Left lung (tissue), 10 donors: ENCODE measurements around the gene SLC35E2B. TPM values are rescaled to one million over a fixed set of nuclear protein-coding genes. Genes with fewer than 3 reads are reported as not detected.
"Not testable (repeated sequence)": the region's sequence is repeated elsewhere in the genome, so short reads cannot be mapped to it uniquely, and the experiment has no call there.

Experiments used
- ATAC-seq: fragments of 200-7000 bp; cut with Tn5 transposase; one replicate; pipeline ENCODE4 v1.9.1; 2020; ENCODE audit warnings: moderate library complexity
- DNase-seq, 4 donors: peaks; one replicate each; pipeline ENCODE4 v3.0.0-alpha.2; 2013 to 2020
- H3K27ac ChIP-seq, 2 donors: fragments of 200-600 bp; sonication (generic) in 1 of 2; one replicate each; pipeline versions ENCODE4 v1.5.0 to v1.8.0; 2020 to 2021
- H3K27me3 ChIP-seq, 2 donors: fragments of 200-600 bp; sonication (generic) in 1 of 2; one replicate each; pipeline versions ENCODE4 v1.5.0 to v1.8.0; 2020 to 2021
- H3K36me3 ChIP-seq, 2 donors: fragments of 200-600 bp; sonication (generic) in 1 of 2; one replicate each; pipeline versions ENCODE4 v1.5.0 to v1.8.0; 2020 to 2021
- H3K4me1 ChIP-seq, 2 donors: fragments of 200-600 bp; one replicate each; pipeline ENCODE4 v1.8.0; 2021
- H3K4me3 ChIP-seq, 2 donors: fragments of 200-600 bp; sonication (generic) in 1 of 2; one replicate each; pipeline versions ENCODE4 v1.5.0 to v1.8.0; 2020 to 2021; ENCODE audit warnings: mild to moderate bottlenecking in 1 of 2
- H3K9me3 ChIP-seq, 2 donors: fragments of 200-600 bp; sonication (generic) in 1 of 2; one replicate each; pipeline versions ENCODE4 v1.5.0 to v1.8.0; 2020 to 2021
- intact Hi-C, 2 donors: fragments of 100-400 bp; cut with DNase I; formaldehyde crosslinking; loops; one replicate each; pipeline versions ENCODE4 v1.11.2 to v1.14.2; 2022
- polyA plus RNA-seq, 6 donors: library from polyadenylated mRNA; unstranded; fragments of 120-200 nt; gene quantifications; one replicate each; pipeline ENCODE4 v1.2.1, GENCODE V29; 2013; ENCODE audit not compliant: insufficient read length in 6 of 6
- total RNA-seq, 2 donors: library from RNA; stranded (reverse); fragmentation: NEBNext Ultra II Directional; extraction: Animal tissue kit (Norgen Biotek cat#: 25700); gene quantifications; one replicate each; pipeline ENCODE4 v1.2.1, GENCODE V29; 2021
- TF ChIP-seq, protein P1 (sequence below), 2 donors: fragments of 200-600 bp; sonication (generic) in 1 of 2; IDR thresholded peaks; one replicate each; pipeline versions ENCODE4 v1.5.0 to v1.8.0; 2021; ENCODE audit warnings: antibody characterized with exemption in 2 of 2
- donor health status: DM: no; HTN: yes; CAD: no.
- donor health status: DM: no; HTN: no; CAD: no.

The SLC35E2B gene
- total and polyA plus RNA-seq, 8 donors: 45.7 to 109 (median 88.0) TPM

DNA sequence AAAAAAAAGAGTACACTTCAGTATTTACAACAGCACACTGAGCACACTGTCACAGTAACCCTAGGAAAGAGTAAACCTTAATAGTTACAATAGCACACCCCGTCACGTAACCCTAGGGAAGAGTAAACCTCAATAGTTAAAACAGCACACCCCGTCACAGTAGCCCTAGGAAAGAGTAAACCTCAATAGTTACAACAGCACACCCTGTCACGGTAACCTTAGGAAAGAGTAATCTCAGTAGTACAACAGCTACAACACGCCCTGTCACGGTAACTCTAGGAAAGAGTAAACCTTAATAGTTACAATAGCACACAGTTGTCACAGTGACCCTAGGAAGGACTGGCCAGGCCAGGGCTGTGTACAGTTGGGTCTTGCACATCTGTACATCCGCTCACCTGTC lies 28.6 kb upstream of the SLC35E2B start:
- DNase-seq (no peak), ATAC-seq (no peak)
- TF ChIP-seq, protein P1, sequence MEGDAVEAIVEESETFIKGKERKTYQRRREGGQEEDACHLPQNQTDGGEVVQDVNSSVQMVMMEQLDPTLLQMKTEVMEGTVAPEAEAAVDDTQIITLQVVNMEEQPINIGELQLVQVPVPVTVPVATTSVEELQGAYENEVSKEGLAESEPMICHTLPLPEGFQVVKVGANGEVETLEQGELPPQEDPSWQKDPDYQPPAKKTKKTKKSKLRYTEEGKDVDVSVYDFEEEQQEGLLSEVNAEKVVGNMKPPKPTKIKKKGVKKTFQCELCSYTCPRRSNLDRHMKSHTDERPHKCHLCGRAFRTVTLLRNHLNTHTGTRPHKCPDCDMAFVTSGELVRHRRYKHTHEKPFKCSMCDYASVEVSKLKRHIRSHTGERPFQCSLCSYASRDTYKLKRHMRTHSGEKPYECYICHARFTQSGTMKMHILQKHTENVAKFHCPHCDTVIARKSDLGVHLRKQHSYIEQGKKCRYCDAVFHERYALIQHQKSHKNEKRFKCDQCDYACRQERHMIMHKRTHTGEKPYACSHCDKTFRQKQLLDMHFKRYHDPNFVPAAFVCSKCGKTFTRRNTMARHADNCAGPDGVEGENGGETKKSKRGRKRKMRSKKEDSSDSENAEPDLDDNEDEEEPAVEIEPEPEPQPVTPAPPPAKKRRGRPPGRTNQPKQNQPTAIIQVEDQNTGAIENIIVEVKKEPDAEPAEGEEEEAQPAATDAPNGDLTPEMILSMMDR (IDR thresholded peaks at IDR 0.05): no peak

GRCh38 chr1:1715109-1715883 lies 22.7 kb upstream of the SLC35E2B start:
- peaks cover 0 to 42% of the 10 kb centered on the region in 2 donors for H3K36me3 ChIP-seq
- H3K9me3 ChIP-seq, H3K4me3 ChIP-seq, H3K4me1 ChIP-seq, H3K27ac ChIP-seq, intact Hi-C loops, ATAC-seq, DNase-seq, H3K27me3 ChIP-seq: not testable (repeated sequence)

More for the DNA sequence above, 28.6 kb upstream of the SLC35E2B start:
- no peak overlapping the region for H3K27ac ChIP-seq
- H3K4me3 ChIP-seq: no peak overlapping the region
- H3K27me3 ChIP-seq: no peaks in the 10 kb centered on the region
- no peaks in the 10 kb centered on the region for H3K9me3 ChIP-seq
- no peaks in the 10 kb centered on the region for H3K4me1 ChIP-seq
- peaks cover 0 to 44% of the 10 kb centered on the region in 2 donors for H3K36me3 ChIP-seq
- intact Hi-C loops: no loop called here

GRCh38 chr1:1707897-1708296 lies 15.3 kb upstream of the SLC35E2B start:
- H3K4me1 ChIP-seq, H3K9me3 ChIP-seq, ATAC-seq, intact Hi-C loops, DNase-seq, H3K4me3 ChIP-seq, H3K27ac ChIP-seq, H3K27me3 ChIP-seq: not testable (repeated sequence)
- H3K36me3 ChIP-seq: peaks cover 0 to 34% of the 10 kb centered on the region in 2 donors

- H3K4me3 ChIP-seq, H3K27ac ChIP-seq, H3K9me3 ChIP-seq, H3K27me3 ChIP-seq, DNase-seq, H3K4me1 ChIP-seq, intact Hi-C loops, ATAC-seq: not testable (repeated sequence)
- peaks cover 0 to 34% of the 10 kb centered on the region in 2 donors for H3K36me3 ChIP-seq
These were observed 14.6 kb upstream of the SLC35E2B start for GRCh38 chr1:1707241-1707640.

GRCh38 chr1:1705623-1706022 lies 13.0 kb upstream of the SLC35E2B start:
- H3K9me3 ChIP-seq, DNase-seq, H3K27ac ChIP-seq, H3K4me1 ChIP-seq, H3K4me3 ChIP-seq, H3K27me3 ChIP-seq, intact Hi-C loops, ATAC-seq: not testable (repeated sequence)
- H3K36me3 ChIP-seq: peaks cover 0 to 31% of the 10 kb centered on the region in 2 donors

DNA sequence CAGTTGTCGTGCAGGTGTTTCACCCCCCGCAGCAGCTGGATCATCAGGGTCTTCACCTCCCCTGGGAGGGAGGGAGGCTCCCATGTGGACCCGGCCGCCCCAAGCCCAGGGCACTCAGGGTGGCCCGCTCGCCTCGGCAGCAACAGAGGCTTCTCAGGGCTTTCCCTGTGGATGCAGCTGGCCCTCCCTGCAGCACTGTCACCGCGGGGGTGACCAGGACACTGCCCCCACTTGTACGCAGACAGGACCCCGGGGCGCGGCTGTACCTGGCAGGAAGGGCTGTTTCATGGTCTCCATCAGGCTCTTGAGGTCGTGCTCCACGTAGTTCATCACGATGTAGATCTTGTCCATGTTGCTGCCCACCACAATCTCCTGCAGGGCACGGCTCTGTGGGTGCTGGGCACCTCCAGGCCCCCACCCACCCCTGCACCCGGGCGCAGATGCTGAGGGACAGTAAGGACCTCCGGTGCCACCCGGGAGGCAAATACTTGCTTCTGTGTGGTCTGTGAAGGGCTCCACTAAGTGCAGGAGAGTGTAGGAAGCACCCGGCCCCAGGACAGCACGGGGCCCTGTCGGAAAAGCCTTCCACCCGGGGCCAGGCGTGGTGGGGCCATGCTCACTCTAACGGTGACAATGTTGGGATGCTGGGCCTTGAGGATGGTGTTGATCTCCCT lies 11.8 kb upstream of the SLC35E2B start:
- H3K27ac ChIP-seq, H3K4me1 ChIP-seq, H3K9me3 ChIP-seq, H3K27me3 ChIP-seq, ATAC-seq, H3K4me3 ChIP-seq, intact Hi-C loops: not testable (repeated sequence)
- DNase-seq: peak in 1 of 4 donors; percentile 55
- H3K36me3 ChIP-seq: peaks cover 0 to 31% of the 10 kb centered on the region in 2 donors

DNA sequence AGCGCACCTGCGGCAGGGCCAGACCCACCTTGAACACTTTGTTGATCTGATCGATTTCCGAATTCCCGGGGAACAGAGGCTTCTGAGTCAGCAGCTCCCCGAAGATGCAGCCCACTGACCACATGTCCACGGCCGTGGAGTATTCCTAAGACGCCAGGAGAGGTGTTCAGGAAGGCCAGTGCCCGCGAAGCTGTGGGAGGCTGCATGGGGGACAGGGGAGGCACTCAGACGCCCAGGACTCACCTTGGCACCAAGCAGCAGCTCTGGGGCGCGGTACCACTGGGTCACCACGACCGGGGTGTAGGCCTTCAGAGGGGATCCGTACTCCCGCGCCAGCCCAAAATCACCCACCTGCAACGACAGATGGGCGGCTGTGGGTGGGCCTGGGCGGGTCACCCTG lies 11.2 kb upstream of the SLC35E2B start:
- Histone ChIP-seq H3K4me1 (no peaks in the 10 kb centered on the region), H3K27me3 (no peaks in the 10 kb centered on the region), H3K36me3 (peaks cover 0 to 31% of the 10 kb centered on the region in 2 donors), H3K4me3 (no peak overlapping the region), H3K27ac (no peak overlapping the region), H3K9me3 (no peaks in the 10 kb centered on the region)
- TF ChIP-seq, protein P1 (IDR thresholded peaks at IDR 0.05): no peak
- DNase-seq: peak in 1 of 4 donors; percentile 59
- intact Hi-C loops: no loop called here
- ATAC-seq: no peak

GRCh38 chr1:1702506-1702905 lies 9.9 kb upstream of the SLC35E2B start:
- ATAC-seq, H3K4me1 ChIP-seq, H3K4me3 ChIP-seq, H3K9me3 ChIP-seq, H3K27me3 ChIP-seq, intact Hi-C loops, H3K27ac ChIP-seq: not testable (repeated sequence)
- DNase-seq: peak in 1 of 4 donors; percentile 6
- H3K36me3 ChIP-seq: peaks cover 0 to 27% of the 10 kb centered on the region in 2 donors

DNA sequence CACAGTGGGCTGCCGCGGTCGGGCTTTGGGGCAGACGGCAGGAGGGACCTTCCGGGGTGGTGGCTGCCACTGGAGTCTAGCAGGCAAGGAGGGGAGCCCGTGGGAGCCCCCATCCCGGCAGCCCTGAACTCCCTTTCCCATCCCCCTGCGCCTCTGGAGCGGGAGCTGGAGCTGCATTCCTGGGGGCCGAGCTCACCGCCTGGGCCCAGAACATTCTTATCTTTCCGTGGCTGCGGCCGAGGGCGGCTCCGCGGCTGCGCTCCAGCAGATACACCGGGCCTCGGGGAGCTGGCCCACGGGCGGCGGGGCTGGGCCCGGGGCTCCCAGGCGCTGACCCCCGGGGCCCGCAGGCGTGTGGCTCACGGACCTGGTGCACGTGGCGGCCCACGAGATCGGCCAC lies 8.0 kb upstream of the SLC35E2B start:
- H3K4me1 ChIP-seq, H3K27me3 ChIP-seq, H3K27ac ChIP-seq, H3K4me3 ChIP-seq, DNase-seq, intact Hi-C loops, H3K9me3 ChIP-seq: not testable (repeated sequence)
- peak; percentile 70 for ATAC-seq
- H3K36me3 ChIP-seq: peaks cover 0 to 15% of the 10 kb centered on the region in 2 donors

DNA sequence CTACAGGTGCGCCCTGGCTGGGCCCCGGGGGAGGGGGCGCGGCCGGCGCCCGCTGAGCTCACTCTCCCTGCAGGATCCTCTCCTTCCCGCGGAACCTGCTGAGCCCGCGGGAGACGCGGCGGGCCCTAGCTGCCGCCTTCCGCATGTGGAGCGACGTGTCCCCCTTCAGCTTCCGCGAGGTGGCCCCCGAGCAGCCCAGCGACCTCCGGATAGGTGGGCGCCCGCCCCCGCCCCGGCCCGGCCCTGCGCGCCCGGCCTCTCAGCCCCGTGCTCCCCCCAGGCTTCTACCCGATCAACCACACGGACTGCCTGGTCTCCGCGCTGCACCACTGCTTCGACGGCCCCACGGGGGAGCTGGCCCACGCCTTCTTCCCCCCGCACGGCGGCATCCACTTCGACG lies 7.5 kb upstream of the SLC35E2B start:
- H3K27ac ChIP-seq, H3K9me3 ChIP-seq, intact Hi-C loops, H3K27me3 ChIP-seq, H3K4me1 ChIP-seq, H3K4me3 ChIP-seq, DNase-seq: not testable (repeated sequence)
- H3K36me3 ChIP-seq: peaks cover 0 to 15% of the 10 kb centered on the region in 2 donors
- ATAC-seq: peak; percentile 27

- not testable (repeated sequence) for H3K9me3 ChIP-seq
These were observed 6.5 kb upstream of the SLC35E2B start for GRCh38 chr1:1699061-1699460.

More at GRCh38 chr1:1699061-1699460, 6.5 kb upstream of the SLC35E2B start:
- intact Hi-C loops, H3K27me3 ChIP-seq, H3K27ac ChIP-seq, ATAC-seq, H3K4me3 ChIP-seq, H3K4me1 ChIP-seq, H3K36me3 ChIP-seq: not testable (repeated sequence)
- DNase-seq: peak in 1 of 4 donors; percentile 63
